ENCODE measurements around the gene VAPA.

GRCh38 chr18:9987931-9988330 is 74.1 kb downstream of the VAPA start:
- TF ChIP-seq TCF12 (IDR thresholded peaks at IDR 0.05; ENCODE audit: low read depth) (no peak), EP300 (IDR thresholded peaks at IDR 0.05; ENCODE audit: borderline replicate concordance) (no peak), MAX (IDR thresholded peaks at IDR 0.05) (no peak), RAD21 (IDR thresholded peaks at IDR 0.05; ENCODE audit: low read depth) (no peak), USF1 (IDR thresholded peaks at IDR 0.05) (no peak), FOXM1 (IDR thresholded peaks at IDR 0.05; ENCODE audit: borderline replicate concordance, low read depth) (no peak), YY1 (IDR thresholded peaks at IDR 0.05; ENCODE audit: low read depth) (no peak), REST (IDR thresholded peaks at IDR 0.05; ENCODE audit: low read depth) (no peak), ZBTB7A (IDR thresholded peaks at IDR 0.05; ENCODE audit: low read depth) (no peak), CEBPB (IDR thresholded peaks at IDR 0.05) (no peak), CREB1 (IDR thresholded peaks at IDR 0.05; ENCODE audit: low read depth) (no peak), TEAD4 (IDR thresholded peaks at IDR 0.05) (no peak), NFIC (IDR thresholded peaks at IDR 0.05) (no peak), EGR1 (IDR thresholded peaks at IDR 0.05) (no peak)

Measured in Ishikawa (cell line).